Astrocyte (in vitro differentiated cells and primary cell): Measurements from ENCODE around the gene SLC26A2. TPM values are rescaled to one million over a fixed set of nuclear protein-coding genes. Genes with fewer than 3 reads are reported as not detected.

Experiments
- DNase-seq: peaks from one replicate; pipeline ENCODE4 v3.0.0-alpha.2; 2010; ENCODE audit warnings: low read depth
- FAIRE-seq: peaks from 2 replicates; lab custom pipeline; 2011; peaks lifted over from hg19 to GRCh38; lab: Jason Lieb, UNC
- H2AFZ ChIP-seq: 2 replicates; pipeline ENCODE4 v1.6.0; 2012; ENCODE audit warnings: low read depth, low read length, inconsistent platforms
- H3K27ac ChIP-seq: 2 replicates; pipeline ENCODE4 v1.5.1; 2011; ENCODE audit warnings: low read depth, low read length, inconsistent platforms
- H3K27me3 ChIP-seq: 2 replicates; pipeline ENCODE4 v1.6.0; 2011; ENCODE audit warnings: low read length, inconsistent platforms; ENCODE audit not compliant: insufficient read depth
- H3K36me3 ChIP-seq: 2 replicates; pipeline ENCODE4 v1.5.1; 2011; ENCODE audit warnings: low read length, inconsistent platforms; ENCODE audit not compliant: insufficient read depth
- H3K4me1 ChIP-seq: 2 replicates; pipeline ENCODE4 v1.5.1; 2011; ENCODE audit warnings: low read length, inconsistent platforms; ENCODE audit not compliant: insufficient read depth
- H3K4me2 ChIP-seq: 2 replicates; pipeline ENCODE4 v1.6.0; 2012; ENCODE audit warnings: low read length, inconsistent platforms
- H3K4me3 ChIP-seq: 2 replicates; pipeline ENCODE4 v1.5.1; 2011; ENCODE audit warnings: low read depth, mild to moderate bottlenecking, low read length, inconsistent platforms; ENCODE audit not compliant: insufficient read depth
- H3K79me2 ChIP-seq: 2 replicates; pipeline ENCODE4 v1.6.0; 2012; ENCODE audit warnings: mild to moderate bottlenecking, low read length, inconsistent platforms; ENCODE audit not compliant: insufficient read depth
- H3K9ac ChIP-seq: 2 replicates; pipeline ENCODE4 v1.6.0; 2012; ENCODE audit warnings: mild to moderate bottlenecking, low read length, inconsistent platforms
- H3K9me3 ChIP-seq: 2 replicates; pipeline ENCODE4 v1.5.1; 2012; ENCODE audit warnings: low read depth, mild to moderate bottlenecking, low read length, inconsistent platforms; ENCODE audit not compliant: insufficient read depth
- H4K20me1 ChIP-seq: 2 replicates; pipeline ENCODE4 v1.6.0; 2012; ENCODE audit warnings: low read length, inconsistent platforms; ENCODE audit not compliant: insufficient read depth
- H3K27ac Mint-ChIP-seq: one replicate; pipeline ENCODE4 v1.8.0; 2021; ENCODE audit warnings: mild to moderate bottlenecking, mixed read lengths; ENCODE audit not compliant: unreplicated experiment
- H3K27me3 Mint-ChIP-seq: one replicate; pipeline ENCODE4 v1.8.0; 2021; ENCODE audit warnings: low read depth, mixed read lengths; ENCODE audit not compliant: unreplicated experiment
- H3K36me3 Mint-ChIP-seq: one replicate; pipeline ENCODE4 v1.8.0; 2021; ENCODE audit warnings: low read depth, mixed read lengths; ENCODE audit not compliant: unreplicated experiment
- H3K4me1 Mint-ChIP-seq: one replicate; pipeline ENCODE4 v1.8.0; 2021; ENCODE audit warnings: low read depth, mixed read lengths; ENCODE audit not compliant: unreplicated experiment
- H3K4me3 Mint-ChIP-seq: one replicate; pipeline ENCODE4 v1.8.0; 2021; ENCODE audit warnings: mild to moderate bottlenecking, moderate library complexity, mixed read lengths; ENCODE audit not compliant: unreplicated experiment
- H3K9me3 Mint-ChIP-seq: one replicate; pipeline ENCODE4 v1.8.0; 2021; ENCODE audit warnings: mild to moderate bottlenecking, mixed read lengths; ENCODE audit not compliant: unreplicated experiment
- EZH2 ChIP-seq: IDR thresholded peaks from 2 replicates; pipeline ENCODE4 v1.6.1; 2012; ENCODE audit warnings: mild to moderate bottlenecking, low read length, inconsistent platforms; ENCODE audit not compliant: insufficient read depth
- total RNA-seq: library from RNA; stranded (reverse); gene quantifications from 2 replicates; pipeline ENCODE4 v1.2.1, GENCODE V29; 2021
- TF ChIP-seq, protein P1 (sequence below): IDR thresholded peaks from 2 replicates; pipeline ENCODE4 v1.5.1; 2011; ENCODE audit warnings: low read depth, mild to moderate bottlenecking, inconsistent platforms, low read length, moderate library complexity; ENCODE audit not compliant: insufficient read depth

SLC26A2 gene
- total RNA-seq, 1 donor from 2014 or later = 19.8 TPM

DNA sequence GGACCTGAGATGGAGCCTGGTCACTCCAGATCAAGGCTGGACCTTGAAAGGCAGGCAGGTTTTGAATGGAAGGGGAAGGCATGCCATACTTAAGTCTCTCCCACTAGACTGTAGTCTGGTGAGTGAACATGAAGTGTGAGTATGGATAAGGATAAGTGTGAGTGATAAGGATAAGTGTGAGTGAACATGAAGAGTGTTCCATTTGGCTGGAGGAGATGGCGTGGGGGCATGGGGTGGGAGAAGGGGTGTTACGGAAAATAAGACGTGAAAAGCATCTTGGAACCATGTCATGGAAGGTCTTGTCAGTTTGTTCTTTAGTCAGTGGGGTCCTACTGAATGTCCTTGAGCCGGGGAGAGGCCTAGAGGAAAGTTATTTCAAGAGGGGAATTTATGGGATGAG, 72.8 kb downstream of the SLC26A2 start:
- no peak overlapping the region for H3K9ac ChIP-seq
- Mint-ChIP-seq H3K4me1 (peaks cover 44% of the 10 kb centered on the region), H3K9me3 (no peaks in the 10 kb centered on the region), H3K27me3 (no peaks in the 10 kb centered on the region), H3K36me3 (peaks cover 44% of the 10 kb centered on the region), H3K4me3 (no peak overlapping the region), H3K27ac (peak overlapping the region; percentile 49)
- peaks cover 9% of the 10 kb centered on the region for H3K79me2 ChIP-seq
- H3K4me2 ChIP-seq = no peak overlapping the region
- no peak for FAIRE-seq
- no peak overlapping the region for H3K27ac ChIP-seq
- no peak for DNase-seq
- no peaks in the 10 kb centered on the region for H3K27me3 ChIP-seq
- H3K9me3 ChIP-seq = no peaks in the 10 kb centered on the region
- peaks cover 29% of the 10 kb centered on the region for H3K4me1 ChIP-seq
- no peak for TF ChIP-seq EZH2
- TF ChIP-seq, protein P1, sequence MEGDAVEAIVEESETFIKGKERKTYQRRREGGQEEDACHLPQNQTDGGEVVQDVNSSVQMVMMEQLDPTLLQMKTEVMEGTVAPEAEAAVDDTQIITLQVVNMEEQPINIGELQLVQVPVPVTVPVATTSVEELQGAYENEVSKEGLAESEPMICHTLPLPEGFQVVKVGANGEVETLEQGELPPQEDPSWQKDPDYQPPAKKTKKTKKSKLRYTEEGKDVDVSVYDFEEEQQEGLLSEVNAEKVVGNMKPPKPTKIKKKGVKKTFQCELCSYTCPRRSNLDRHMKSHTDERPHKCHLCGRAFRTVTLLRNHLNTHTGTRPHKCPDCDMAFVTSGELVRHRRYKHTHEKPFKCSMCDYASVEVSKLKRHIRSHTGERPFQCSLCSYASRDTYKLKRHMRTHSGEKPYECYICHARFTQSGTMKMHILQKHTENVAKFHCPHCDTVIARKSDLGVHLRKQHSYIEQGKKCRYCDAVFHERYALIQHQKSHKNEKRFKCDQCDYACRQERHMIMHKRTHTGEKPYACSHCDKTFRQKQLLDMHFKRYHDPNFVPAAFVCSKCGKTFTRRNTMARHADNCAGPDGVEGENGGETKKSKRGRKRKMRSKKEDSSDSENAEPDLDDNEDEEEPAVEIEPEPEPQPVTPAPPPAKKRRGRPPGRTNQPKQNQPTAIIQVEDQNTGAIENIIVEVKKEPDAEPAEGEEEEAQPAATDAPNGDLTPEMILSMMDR = no peak
- H3K36me3 ChIP-seq = peaks cover 68% of the 10 kb centered on the region
- H2AFZ ChIP-seq = no peak overlapping the region
- H4K20me1 ChIP-seq = no peaks in the 10 kb centered on the region
- no peak overlapping the region for H3K4me3 ChIP-seq

- peak; percentile 45 for FAIRE-seq
- Mint-ChIP-seq H3K27me3 (no peaks in the 10 kb centered on the region), H3K36me3 (peaks cover 46% of the 10 kb centered on the region), H3K27ac (peak overlapping the region; percentile 86), H3K4me1 (peaks cover 49% of the 10 kb centered on the region), H3K4me3 (peak overlapping the region; percentile 66), H3K9me3 (no peaks in the 10 kb centered on the region)
- Histone ChIP-seq H3K9me3 (no peaks in the 10 kb centered on the region), H3K27me3 (no peaks in the 10 kb centered on the region), H3K4me2 (peak overlapping the region; percentile 11), H3K4me3 (no peak overlapping the region), H3K9ac (no peak overlapping the region), H4K20me1 (no peaks in the 10 kb centered on the region), H3K36me3 (peaks cover 67% of the 10 kb centered on the region), H3K79me2 (peaks cover 18% of the 10 kb centered on the region), H3K27ac (peak overlapping the region; percentile 73), H2AFZ (no peak overlapping the region), H3K4me1 (peaks cover 29% of the 10 kb centered on the region)
- peak; percentile 93 for DNase-seq
- TF ChIP-seq, protein P1 = no peak
- no peak for TF ChIP-seq EZH2
Observed at GRCh38 chr5:150034662-150035061, 74.1 kb downstream of the SLC26A2 start.

DNA sequence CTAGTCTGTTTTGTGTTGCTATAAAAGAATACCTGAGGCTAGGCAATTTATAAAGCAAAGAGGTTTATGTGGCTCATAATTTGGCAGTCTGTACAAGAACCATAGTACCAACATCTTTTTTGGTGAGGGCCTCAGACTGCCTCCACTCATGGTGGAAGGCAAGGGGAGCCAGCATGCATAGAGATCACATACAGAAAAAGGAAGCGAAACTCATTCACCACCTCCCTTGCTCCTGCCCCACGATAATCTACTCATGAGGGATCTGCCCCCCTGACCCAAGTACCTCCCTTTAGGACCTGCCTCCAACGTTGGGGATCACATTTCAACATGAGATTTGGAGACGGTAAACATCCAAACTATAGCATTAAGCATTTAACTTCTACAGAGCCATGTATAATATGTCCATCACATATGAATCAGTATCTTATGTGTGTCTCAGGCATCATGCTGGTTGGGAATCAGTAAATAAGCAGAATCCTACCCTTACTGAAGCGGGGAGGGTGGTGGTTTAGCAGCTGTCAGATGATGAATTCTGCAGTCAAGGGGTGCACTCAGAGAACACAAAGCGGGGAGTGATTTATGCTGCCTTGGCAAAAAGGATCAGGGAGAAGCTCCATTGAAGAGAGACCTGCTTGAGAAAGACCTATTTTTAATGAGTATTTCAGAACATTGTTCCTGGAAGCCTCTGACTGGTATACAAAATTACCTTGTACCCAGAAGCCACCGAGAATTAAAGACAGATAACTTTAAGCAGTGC, 74.8 kb downstream of the SLC26A2 start:
- Histone ChIP-seq H3K27ac (peak overlapping the region; percentile 73), H3K27me3 (no peaks in the 10 kb centered on the region), H2AFZ (no peak overlapping the region), H3K9ac (no peak overlapping the region), H3K9me3 (no peaks in the 10 kb centered on the region), H3K4me1 (peaks cover 29% of the 10 kb centered on the region), H3K36me3 (peaks cover 64% of the 10 kb centered on the region), H3K4me3 (no peak overlapping the region), H4K20me1 (no peaks in the 10 kb centered on the region), H3K4me2 (no peak overlapping the region), H3K79me2 (peaks cover 22% of the 10 kb centered on the region)
- H3K9me3 Mint-ChIP-seq = no peaks in the 10 kb centered on the region
- FAIRE-seq (peak; percentile 13), DNase-seq (no peak)
- H3K36me3 Mint-ChIP-seq = peaks cover 50% of the 10 kb centered on the region
- H3K4me3 Mint-ChIP-seq = no peak overlapping the region
- H3K27ac Mint-ChIP-seq = peak overlapping the region; percentile 86
- TF ChIP-seq, protein P1 = no peak
- no peak for TF ChIP-seq EZH2
- no peaks in the 10 kb centered on the region for H3K27me3 Mint-ChIP-seq
- peaks cover 49% of the 10 kb centered on the region for H3K4me1 Mint-ChIP-seq
